ENCODE measurements around the gene STXBP1.

Gene STXBP1

GRCh38 chr9:127587966-127588365, 24.1 kb upstream of the STXBP1 start:
- TF ChIP-seq CTCF (IDR thresholded peaks at IDR 0.05; ENCODE audit: low read depth, low read length) = no peak
- no peak overlapping the region for H3K4me3 ChIP-seq (ENCODE audit: low read depth, low read length)

- TF ChIP-seq CTCF (IDR thresholded peaks at IDR 0.05; ENCODE audit: low read depth, low read length) = no peak
- H3K4me3 ChIP-seq (ENCODE audit: low read depth, low read length) = no peak overlapping the region
Measured at GRCh38 chr9:127588740-127589506, 23.2 kb upstream of the STXBP1 start.

GRCh38 chr9:127589955-127590370, 22.1 kb upstream of the STXBP1 start:
- peak; percentile 77 for TF ChIP-seq CTCF (IDR thresholded peaks at IDR 0.05; ENCODE audit: low read depth, low read length)
- no peak overlapping the region for H3K4me3 ChIP-seq (ENCODE audit: low read depth, low read length)

GRCh38 chr9:127595611-127596010, 16.5 kb upstream of the STXBP1 start:
- no peak for TF ChIP-seq CTCF (IDR thresholded peaks at IDR 0.05; ENCODE audit: low read depth, low read length)
- no peak overlapping the region for H3K4me3 ChIP-seq (ENCODE audit: low read depth, low read length)

GRCh38 chr9:127598839-127599549, 13.1 kb upstream of the STXBP1 start:
- no peak for TF ChIP-seq CTCF (IDR thresholded peaks at IDR 0.05; ENCODE audit: low read depth, low read length)
- no peak overlapping the region for H3K4me3 ChIP-seq (ENCODE audit: low read depth, low read length)

GRCh38 chr9:127599550-127599891, 12.6 kb upstream of the STXBP1 start:
- H3K4me3 ChIP-seq (ENCODE audit: low read depth, low read length) = no peak overlapping the region
- TF ChIP-seq CTCF (IDR thresholded peaks at IDR 0.05; ENCODE audit: low read depth, low read length) = no peak

GRCh38 chr9:127603226-127603625, 8.9 kb upstream of the STXBP1 start:
- no peak overlapping the region for H3K4me3 ChIP-seq (ENCODE audit: low read depth, low read length)
- TF ChIP-seq CTCF (IDR thresholded peaks at IDR 0.05; ENCODE audit: low read depth, low read length) = no peak
